ENCODE data around the gene PPA2.
"Not testable (repeated sequence)": the region's sequence is repeated elsewhere in the genome, so short reads cannot be mapped to it uniquely, and the experiment has no call there.

The PPA2 gene

DNA sequence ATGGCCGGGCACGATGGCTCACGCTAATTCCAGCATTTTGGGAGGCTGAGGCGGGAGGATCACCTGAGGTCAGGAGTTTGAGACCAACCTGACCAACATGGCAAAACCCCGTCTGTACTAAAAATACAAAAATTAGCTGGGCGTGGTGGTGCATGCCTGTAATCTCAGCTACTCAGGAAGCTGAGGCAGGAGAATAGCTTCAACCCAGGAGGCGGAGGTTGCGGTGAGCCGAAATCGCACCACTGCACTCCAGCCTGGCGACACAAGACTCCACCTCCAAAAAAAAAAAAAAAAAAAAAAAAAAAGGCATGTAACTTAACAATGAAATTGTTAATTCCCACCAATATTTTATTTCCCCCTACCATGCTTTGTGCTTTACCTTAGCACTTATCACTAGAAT, 15.3 kb downstream of the PPA2 start:
- not testable (repeated sequence) for DNase-seq

DNA sequence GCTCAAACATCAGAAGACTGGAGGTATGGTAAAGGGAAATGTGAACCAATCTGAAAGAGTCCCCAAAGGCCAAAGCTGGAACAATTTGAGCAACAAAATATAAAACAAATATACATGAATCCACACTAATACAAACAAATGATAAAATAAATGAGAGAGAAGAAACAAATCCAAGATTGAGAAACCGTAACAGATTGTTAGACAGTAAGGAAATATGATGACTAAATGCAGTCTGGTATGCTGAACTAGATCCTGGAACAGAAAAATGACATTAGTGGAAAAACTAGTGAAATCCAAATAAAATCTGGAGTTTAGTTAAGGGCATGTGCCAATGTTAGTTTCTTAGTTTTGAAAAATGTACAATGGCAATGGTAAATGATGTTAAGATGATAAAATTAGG, 15.9 kb downstream of the PPA2 start:
- DNase-seq, result no peak

GRCh38 chr4:105455998-105456397, 17.9 kb downstream of the PPA2 start:
- DNase-seq, result no peak

DNA sequence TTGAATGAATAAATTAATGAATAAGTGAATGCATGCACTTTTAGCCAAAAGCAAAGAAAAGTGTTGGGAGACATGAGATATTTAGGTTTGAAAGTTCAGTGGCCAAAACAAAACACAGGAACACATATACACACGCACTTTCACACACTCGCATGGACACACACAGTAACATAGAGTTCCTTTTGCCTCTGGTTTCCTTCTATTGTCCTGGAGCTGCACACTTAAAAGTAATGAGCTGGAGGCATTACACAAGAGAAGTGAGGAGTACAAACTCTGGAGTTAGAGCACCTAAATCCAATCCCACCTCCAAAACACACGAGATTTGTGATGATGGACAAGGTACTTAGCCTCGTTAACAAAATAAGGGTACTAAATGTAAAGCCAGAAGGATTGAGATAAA, 18.7 kb downstream of the PPA2 start:
- no peak for DNase-seq

DNA sequence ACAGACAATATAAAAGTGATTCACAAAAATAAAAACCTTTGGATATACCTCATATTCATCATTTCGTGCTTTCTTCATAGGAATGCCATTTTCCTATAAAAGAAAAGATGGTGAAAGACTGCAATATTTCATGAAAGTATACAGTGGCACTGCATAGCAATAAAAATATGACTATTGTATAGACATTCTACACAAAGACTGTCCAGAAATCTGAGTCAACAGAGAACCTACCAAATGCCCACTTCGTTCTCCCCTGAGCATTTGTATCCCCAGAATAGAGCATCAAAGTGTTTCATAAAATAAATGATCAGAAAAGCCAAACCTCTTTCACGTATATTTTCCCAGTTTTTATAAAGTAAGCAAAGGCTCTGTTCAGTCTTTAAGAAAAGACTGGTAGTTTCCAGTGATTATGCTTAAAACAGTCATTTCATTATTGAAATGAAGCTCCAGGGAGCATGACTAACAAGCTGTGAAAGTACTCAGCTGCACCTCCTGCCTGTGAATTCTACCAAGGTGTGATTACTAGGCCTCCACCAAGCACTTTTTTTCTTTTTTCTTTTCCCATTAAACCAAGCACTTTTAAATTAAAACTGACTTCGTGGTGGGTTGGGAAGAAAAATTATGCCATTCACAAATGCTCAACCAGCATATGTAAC, 20.2 kb downstream of the PPA2 start:
- no peak for DNase-seq

DNA sequence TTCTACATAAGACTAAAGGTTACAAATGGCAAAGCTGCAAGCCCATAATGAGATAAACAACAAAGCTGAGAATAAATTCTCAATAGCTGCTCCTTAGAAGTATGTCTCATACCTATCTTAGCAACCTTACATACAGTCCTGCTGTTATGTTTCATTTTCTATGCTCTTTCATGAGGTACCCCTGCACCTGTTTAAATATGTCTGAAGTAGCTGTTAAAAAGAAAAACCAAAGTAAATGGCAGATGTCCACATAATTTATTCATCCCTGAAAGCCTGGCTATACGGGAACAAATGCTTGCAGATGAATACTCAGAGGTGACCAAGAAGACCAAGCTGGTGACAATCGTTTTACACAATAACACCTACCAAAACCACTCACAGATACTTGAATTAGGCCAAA, 22.5 kb downstream of the PPA2 start:
- DNase-seq, result no peak

- no peak for DNase-seq
Observed at GRCh38 chr4:105440890-105441289, 33.0 kb downstream of the PPA2 start.

GRCh38 chr4:105437637-105438036, 36.2 kb downstream of the PPA2 start:
- no peak for DNase-seq

GRCh38 chr4:105436414-105436813, 37.4 kb downstream of the PPA2 start:
- no peak for DNase-seq

GRCh38 chr4:105434940-105435339, 38.9 kb downstream of the PPA2 start:
- DNase-seq, result no peak

DNA sequence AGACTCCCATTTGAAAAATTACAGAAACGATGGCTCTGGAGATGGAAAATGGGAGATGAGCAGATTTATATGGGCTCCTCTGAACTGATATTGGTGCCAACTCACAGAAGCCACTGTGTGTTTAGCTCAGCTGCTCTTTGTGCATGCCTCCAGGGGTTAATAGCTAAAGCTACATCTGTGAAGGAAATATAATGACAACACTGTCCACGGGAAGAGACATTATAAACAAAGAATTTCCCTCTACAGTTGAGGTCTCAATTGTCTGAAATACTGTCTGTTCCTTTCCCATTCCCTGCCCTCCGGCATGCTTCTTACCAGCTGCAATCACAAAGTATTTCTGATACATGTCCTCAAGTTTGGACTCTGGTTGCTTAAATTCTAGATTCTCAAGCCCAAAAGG, 40.4 kb downstream of the PPA2 start:
- no peak for DNase-seq

DNA sequence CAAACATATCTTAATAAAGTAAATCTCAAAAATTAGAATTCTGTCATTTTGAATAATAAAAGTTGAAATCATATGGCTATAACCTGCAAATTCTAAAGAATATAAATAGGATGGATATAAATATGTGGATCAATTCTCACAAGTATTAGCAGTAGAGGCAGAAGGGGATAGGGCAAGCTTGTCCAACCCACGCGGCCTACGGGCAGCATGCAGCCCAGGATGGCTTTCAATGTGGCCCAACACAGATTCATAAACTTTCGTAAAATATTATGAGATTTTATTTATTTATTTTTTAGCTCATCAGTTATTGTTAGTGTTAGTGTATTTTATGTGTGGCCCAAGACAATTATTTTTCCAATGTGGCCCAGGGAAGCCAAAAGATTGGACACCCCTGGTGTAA, 41.4 kb downstream of the PPA2 start:
- no peak for DNase-seq

- DNase-seq, result no peak
Observed at GRCh38 chr4:105430811-105431210, 43.1 kb downstream of the PPA2 start.

GRCh38 chr4:105426187-105426897, 47.5 kb downstream of the PPA2 start:
- DNase-seq, result no peak

- DNase-seq, result no peak
Observed at GRCh38 chr4:105422207-105422920, 51.5 kb downstream of the PPA2 start.

DNA sequence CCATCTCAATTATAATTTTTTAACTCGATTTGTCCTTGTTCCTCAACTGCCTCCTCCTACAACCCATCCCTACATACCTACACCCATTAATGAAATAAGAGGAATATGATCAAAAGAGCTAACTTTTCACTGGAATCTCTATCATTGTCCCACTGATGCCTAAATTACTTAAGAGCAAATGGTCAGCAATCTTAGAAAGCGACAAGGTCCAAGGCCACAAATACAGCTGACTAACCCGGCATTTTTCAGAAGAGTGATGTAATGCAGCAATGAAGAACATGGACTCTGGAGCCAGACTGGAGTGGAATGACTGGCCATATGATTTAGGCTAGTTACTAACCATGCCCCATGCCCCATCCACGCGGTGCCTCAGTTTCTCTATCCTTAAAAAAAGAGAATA, 56.2 kb downstream of the PPA2 start:
- DNase-seq, result no peak

DNA sequence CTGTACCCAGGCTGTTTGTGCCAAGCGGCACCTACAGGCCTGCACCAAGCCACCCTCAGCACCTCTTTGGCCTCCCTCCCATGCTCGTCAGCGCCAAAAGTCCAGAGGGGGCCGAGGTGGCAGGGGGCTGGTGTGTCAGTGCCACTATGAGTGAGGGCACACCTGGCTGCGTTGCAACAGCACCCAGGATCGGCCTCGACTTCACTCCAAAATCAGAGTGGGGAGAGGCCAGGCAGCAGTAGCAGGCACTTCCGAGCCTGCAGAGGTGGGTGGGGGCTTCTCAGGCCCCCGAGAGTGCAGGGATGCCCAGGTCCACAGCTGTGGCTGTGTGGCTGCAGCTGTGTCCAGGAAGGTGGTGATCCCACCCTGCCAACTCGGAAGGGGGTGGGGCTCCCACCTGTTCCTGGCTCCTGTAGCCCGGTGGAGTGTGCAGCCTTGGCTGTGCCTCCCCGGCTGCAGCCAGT, 58.5 kb downstream of the PPA2 start:
- no peak for DNase-seq

GRCh38 chr4:105414316-105414715, 59.5 kb downstream of the PPA2 start:
- no peak for DNase-seq

- DNase-seq, result not testable (repeated sequence)
Observed at GRCh38 chr4:105409135-105409534, 64.7 kb downstream of the PPA2 start.

DNA sequence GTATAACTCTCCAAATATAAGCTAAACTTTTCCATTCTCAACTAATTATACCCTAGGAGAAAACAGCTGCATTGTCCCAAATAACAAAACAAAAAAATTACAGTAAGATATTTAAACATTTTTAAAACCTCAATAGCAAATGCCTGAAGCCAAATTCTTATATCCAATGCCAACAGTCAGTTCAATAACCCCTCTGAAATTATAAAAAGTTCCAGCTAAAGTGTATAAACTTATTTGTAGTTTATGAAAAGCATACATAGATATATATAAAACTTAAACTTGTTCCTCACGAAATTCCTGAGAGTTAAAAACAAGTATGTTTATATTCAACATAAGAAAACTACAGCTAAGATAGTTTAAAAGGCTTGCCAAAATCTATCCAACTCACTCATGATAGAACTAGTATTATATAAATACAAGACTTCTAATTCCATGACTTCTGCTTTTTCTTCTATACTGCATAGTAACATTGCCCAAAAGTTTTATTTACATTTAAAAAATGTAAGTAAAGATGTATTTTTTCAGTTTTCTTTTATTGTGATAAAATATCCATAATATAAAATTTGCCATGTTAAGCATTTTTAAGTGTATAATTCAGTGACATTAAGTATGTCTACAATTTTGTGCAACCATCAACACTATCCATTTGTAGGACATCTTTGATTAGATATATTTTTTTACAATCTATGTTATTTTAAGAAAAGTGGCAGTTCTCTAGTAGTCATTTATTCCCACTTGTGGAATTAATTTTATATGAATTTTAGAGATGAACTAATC, 72.8 kb downstream of the PPA2 start:
- no peak for DNase-seq

DNA sequence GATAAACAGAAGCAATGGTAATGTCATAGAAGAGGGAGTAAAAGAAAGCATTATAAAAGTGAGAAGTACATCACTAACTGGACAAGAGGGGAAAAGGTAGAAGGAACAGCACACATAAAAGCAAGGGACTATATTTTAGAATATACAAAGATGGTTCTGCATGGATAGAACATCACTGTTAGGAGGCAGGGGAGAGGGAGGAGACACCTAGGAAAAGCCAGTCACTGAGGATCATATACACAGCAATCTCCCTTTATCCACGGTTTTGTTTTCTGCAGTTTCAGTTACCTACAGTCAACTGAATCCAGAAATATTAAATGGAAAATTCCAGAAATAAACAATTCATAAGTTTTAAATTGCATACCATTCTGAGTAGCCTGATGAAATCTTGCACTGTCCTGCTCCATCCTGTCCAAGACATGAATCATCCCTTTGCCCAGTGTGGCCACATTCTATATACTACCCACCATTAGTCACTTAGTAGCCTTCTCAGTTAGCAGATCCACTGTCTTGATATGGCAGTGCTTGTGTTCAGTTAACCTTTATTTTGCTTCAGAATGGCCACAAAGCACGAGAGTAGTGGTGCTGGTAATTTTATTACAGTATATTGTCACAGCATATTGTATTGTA, 74.2 kb downstream of the PPA2 start:
- DNase-seq, result no peak

DNA sequence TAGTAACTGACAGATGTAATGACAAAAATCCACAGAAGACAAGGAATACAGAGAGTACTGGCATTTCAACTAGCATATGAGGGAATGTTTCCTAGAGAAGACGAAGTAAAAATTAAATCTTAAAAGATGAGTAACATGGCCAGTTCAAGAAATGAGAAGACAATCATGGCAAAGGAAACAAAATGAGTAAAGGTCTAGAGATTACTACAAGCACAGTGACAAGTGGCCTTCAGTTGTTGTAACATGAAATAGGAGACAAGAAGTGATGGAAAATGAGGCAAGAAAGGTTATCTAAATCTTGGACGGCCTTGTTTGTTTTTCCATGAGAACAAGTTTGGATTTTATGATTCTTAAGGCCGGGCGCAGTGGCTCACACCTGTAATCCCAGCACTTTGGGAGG, 81.0 kb downstream of the PPA2 start:
- no peak for DNase-seq

DNA sequence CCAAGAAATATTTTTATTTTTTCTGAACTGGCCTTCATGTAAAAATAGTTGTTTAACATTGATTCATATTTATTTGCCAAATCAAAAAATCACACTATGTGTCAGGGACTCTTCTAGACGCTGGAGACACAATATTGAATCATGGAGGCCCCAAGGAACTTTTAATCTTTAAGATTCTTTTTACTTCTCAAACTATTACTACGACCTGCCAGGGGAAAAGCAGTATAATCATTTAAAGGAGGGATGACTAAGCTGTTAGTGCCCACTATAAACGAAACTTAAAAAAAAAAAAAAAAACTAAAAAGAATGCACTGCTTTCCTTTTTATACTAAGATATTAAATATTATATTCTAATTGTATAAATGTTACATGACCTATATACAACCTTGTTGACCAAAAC, 84.7 kb downstream of the PPA2 start:
- DNase-seq, result no peak
